Measurements from ENCODE around the gene HELT.

DNA sequence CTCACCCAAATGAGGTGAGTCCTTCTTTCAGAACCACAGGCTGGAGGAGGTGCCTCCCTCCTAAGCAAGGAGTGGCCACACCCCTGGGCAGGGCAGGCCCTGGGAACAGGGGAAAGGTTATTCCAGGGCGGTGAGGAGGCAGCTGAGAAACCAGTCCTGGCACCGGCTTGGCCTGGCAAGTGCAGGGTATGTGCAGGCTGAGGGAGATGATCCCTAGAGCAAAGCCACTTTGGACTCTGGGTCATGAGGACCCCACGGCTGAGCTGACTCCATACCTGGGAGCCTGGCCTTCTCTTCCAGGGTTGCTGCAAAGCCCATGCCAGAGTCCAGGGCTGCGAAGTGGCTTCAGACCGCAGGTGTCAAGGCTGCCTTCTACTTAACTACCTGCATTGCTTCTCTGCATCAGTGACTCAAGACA is 49.5 kb upstream of the HELT start:
- TF ChIP-seq, protein P1, sequence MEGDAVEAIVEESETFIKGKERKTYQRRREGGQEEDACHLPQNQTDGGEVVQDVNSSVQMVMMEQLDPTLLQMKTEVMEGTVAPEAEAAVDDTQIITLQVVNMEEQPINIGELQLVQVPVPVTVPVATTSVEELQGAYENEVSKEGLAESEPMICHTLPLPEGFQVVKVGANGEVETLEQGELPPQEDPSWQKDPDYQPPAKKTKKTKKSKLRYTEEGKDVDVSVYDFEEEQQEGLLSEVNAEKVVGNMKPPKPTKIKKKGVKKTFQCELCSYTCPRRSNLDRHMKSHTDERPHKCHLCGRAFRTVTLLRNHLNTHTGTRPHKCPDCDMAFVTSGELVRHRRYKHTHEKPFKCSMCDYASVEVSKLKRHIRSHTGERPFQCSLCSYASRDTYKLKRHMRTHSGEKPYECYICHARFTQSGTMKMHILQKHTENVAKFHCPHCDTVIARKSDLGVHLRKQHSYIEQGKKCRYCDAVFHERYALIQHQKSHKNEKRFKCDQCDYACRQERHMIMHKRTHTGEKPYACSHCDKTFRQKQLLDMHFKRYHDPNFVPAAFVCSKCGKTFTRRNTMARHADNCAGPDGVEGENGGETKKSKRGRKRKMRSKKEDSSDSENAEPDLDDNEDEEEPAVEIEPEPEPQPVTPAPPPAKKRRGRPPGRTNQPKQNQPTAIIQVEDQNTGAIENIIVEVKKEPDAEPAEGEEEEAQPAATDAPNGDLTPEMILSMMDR (IDR thresholded peaks at IDR 0.05), result no peak
- no peak for TF ChIP-seq POLR2A (IDR thresholded peaks at IDR 0.05)

Measured in ovary (tissue), 3 donors.